GM20000 (cell line): ENCODE measurements around the gene SLC5A2.

ENCODE experiments used
- DNase-seq: peaks from one replicate; pipeline ENCODE4 v3.0.0; 2012; ENCODE audit warnings: low spot score
- CTCF ChIP-seq: IDR thresholded peaks from 2 replicates; pipeline ENCODE4 v1.5.1; 2012; ENCODE audit warnings: mild to moderate bottlenecking, control low read depth; ENCODE audit errors: extremely low read depth, missing control alignments

SLC5A2 gene

GRCh38 chr16:31529937-31530312 is 47.0 kb downstream of the SLC5A2 start:
- DNase-seq = no peak
- no peak for TF ChIP-seq CTCF

GRCh38 chr16:31530405-31530804 is 47.5 kb downstream of the SLC5A2 start:
- DNase-seq = no peak
- TF ChIP-seq CTCF = no peak

- no peak for DNase-seq
- TF ChIP-seq CTCF = no peak
Measured at GRCh38 chr16:31531096-31531495, 48.2 kb downstream of the SLC5A2 start.

GRCh38 chr16:31532120-31532519 is 49.2 kb downstream of the SLC5A2 start:
- no peak for TF ChIP-seq CTCF
- no peak for DNase-seq

- no peak for DNase-seq
- TF ChIP-seq CTCF = no peak
Measured at GRCh38 chr16:31532896-31533295, 50.0 kb downstream of the SLC5A2 start.

- no peak for DNase-seq
- no peak for TF ChIP-seq CTCF
Measured at GRCh38 chr16:31535737-31536136, 52.8 kb downstream of the SLC5A2 start.

GRCh38 chr16:31536804-31537361 is 54.0 kb downstream of the SLC5A2 start:
- no peak for DNase-seq
- TF ChIP-seq CTCF = no peak
